Endothelial cell of umbilical vein (primary cell): Measurements from ENCODE around the gene CATSPERD. TPM values are rescaled to one million over a fixed set of nuclear protein-coding genes. Genes with fewer than 3 reads are reported as not detected.

Experiments used
- BruUV-seq: library from RNA; stranded (reverse); fragments of 400-500 nt; replicated peaks from 2 replicates; lab custom pipeline; 2021; lab: Mats Ljungman, UMichigan
- CTCF ChIA-PET: fragments of 300-600, 350-600 bp; sonication (Branson Sonifier 250); formaldehyde crosslinking; loops from one replicate; lab custom pipeline; 2021; ENCODE audit warnings: antibody characterized with exemption, inconsistent platforms; lab: Charles Lee
- POLR2A ChIA-PET: fragments of 300-600, 350-600 bp; sonication (Branson Sonifier 250); formaldehyde crosslinking; loops from one replicate; lab custom pipeline; 2021; ENCODE audit warnings: antibody characterized with exemption, inconsistent platforms; lab: Charles Lee
- DNase-seq: peaks from one replicate; pipeline ENCODE4 v3.0.0-alpha.2; 2011; ENCODE audit warnings: low read depth, low spot score
- FAIRE-seq: peaks from 2 replicates; lab custom pipeline; 2011; peaks lifted over from hg19 to GRCh38; lab: Jason Lieb, UNC
- H2AFZ ChIP-seq: 2 replicates; pipeline ENCODE4 v1.6.0; 2012; ENCODE audit warnings: low read depth, low read length, control low read depth, inconsistent platforms
- H3K27ac ChIP-seq: 2 replicates; pipeline ENCODE4 v1.5.1; 2011; ENCODE audit warnings: low read depth, mild to moderate bottlenecking, control low read depth, low read length, moderate library complexity; ENCODE audit not compliant: insufficient read depth
- H3K27me3 ChIP-seq, 2 experiments: 2 replicates each; pipeline versions ENCODE4 v1.6.0 to v1.6.1; 2011; ENCODE audit warnings: low read length in 2 of 2, mixed read lengths in 1 of 2; ENCODE audit not compliant: control insufficient read depth in 2 of 2, insufficient read depth in 2 of 2
- H3K36me3 ChIP-seq, 2 experiments: 2 replicates in 1 of 2; 3 replicates in 1 of 2; pipeline ENCODE4 v1.5.1; 2011; ENCODE audit warnings: low read length in 2 of 2, mild to moderate bottlenecking in 1 of 2, moderate library complexity in 1 of 2; ENCODE audit not compliant: control insufficient read depth in 2 of 2, insufficient read depth in 2 of 2; ENCODE audit errors: extremely low read depth in 1 of 2
- H3K4me1 ChIP-seq: 3 replicates; pipeline ENCODE4 v1.5.1; 2011; ENCODE audit warnings: mild to moderate bottlenecking, low read length; ENCODE audit not compliant: control insufficient read depth, insufficient read depth; ENCODE audit errors: extremely low read depth
- H3K4me2 ChIP-seq: 2 replicates; pipeline ENCODE4 v1.6.1; 2011; ENCODE audit warnings: low read length, control low read depth, mixed read lengths; ENCODE audit not compliant: insufficient read depth
- H3K4me3 ChIP-seq, 3 experiments: fragments of 200-600 bp in 1 of 3; sonication (generic), shearing (Covaris generic) in 1 of 3; replicated peaks in 1 of 3; 2 replicates each; pipeline ENCODE4 v1.5.1; 2011 to 2016; ENCODE audit warnings: control low read depth in 3 of 3, low read length in 3 of 3, mild to moderate bottlenecking in 2 of 3, inconsistent platforms in 1 of 3, low read depth in 1 of 3, moderate library complexity in 1 of 3; ENCODE audit not compliant: insufficient read depth in 1 of 3
- H3K79me2 ChIP-seq: 2 replicates; pipeline ENCODE4 v1.6.0; 2012; ENCODE audit warnings: low read length, inconsistent platforms; ENCODE audit not compliant: control insufficient read depth, insufficient read depth
- H3K9ac ChIP-seq: replicated peaks from 2 replicates; pipeline ENCODE3; 2011; ENCODE audit warnings: low read length, control low read depth; ENCODE audit not compliant: insufficient read depth; ENCODE audit errors: extremely low read depth
- H3K9me1 ChIP-seq: replicated peaks from 3 replicates; pipeline ENCODE4 v1.6.0; 2011; ENCODE audit warnings: mild to moderate bottlenecking, low read length; ENCODE audit not compliant: control insufficient read depth, insufficient read depth; ENCODE audit errors: extremely low read depth
- H3K9me3 ChIP-seq: replicated peaks from 2 replicates; pipeline ENCODE4 v1.5.1; 2012; ENCODE audit warnings: low read length, inconsistent platforms; ENCODE audit not compliant: control insufficient read depth, insufficient read depth
- H4K20me1 ChIP-seq: replicated peaks from 2 replicates; pipeline ENCODE3; 2011; ENCODE audit warnings: mild to moderate bottlenecking, low read length; ENCODE audit not compliant: control insufficient read depth, insufficient read depth; ENCODE audit errors: extremely low read depth
- CTCF ChIP-seq, 2 donors: IDR thresholded peaks; 1 replicate in 1 of 2; 2 replicates in 1 of 2; pipeline ENCODE4 v1.5.1; 2011; ENCODE audit warnings: low read length in 2 of 2, mild to moderate bottlenecking in 2 of 2, moderate library complexity in 2 of 2, control low read depth in 1 of 2, inconsistent platforms in 1 of 2, low read depth in 1 of 2; ENCODE audit not compliant: insufficient read depth in 1 of 2; ENCODE audit errors: extremely low read depth in 1 of 2
- EZH2 ChIP-seq: IDR thresholded peaks from 2 replicates; pipeline ENCODE4 v1.6.1; 2012; ENCODE audit warnings: borderline replicate concordance, low read depth, mild to moderate bottlenecking, moderate library complexity, low read length, inconsistent platforms; ENCODE audit not compliant: severe bottlenecking
- FOS ChIP-seq: IDR thresholded peaks from 2 replicates; pipeline ENCODE4 v1.6.1; 2011; ENCODE audit warnings: mild to moderate bottlenecking, low read length, moderate library complexity, borderline replicate concordance; ENCODE audit not compliant: insufficient read depth
- GATA2 ChIP-seq: IDR thresholded peaks from 2 replicates; pipeline ENCODE4 v1.7.0; 2011; ENCODE audit warnings: low read depth, mild to moderate bottlenecking, moderate library complexity, mixed read lengths, low read length; ENCODE audit not compliant: insufficient read length, insufficient read depth
- JUN ChIP-seq: IDR thresholded peaks from 2 replicates; pipeline ENCODE4 v1.6.1; 2011; ENCODE audit warnings: borderline replicate concordance, low read depth; ENCODE audit not compliant: insufficient read length, insufficient read depth
- MAX ChIP-seq: IDR thresholded peaks from 2 replicates; pipeline ENCODE4 v1.6.1; 2011; ENCODE audit not compliant: insufficient read depth, insufficient read length
- MYC ChIP-seq: IDR thresholded peaks from one replicate; pipeline ENCODE4 v1.6.1; 2011; ENCODE audit warnings: mild to moderate bottlenecking, low read depth, low read length
- POLR2A ChIP-seq: IDR thresholded peaks from 2 replicates; pipeline ENCODE4 v1.6.1; 2012; ENCODE audit warnings: low read depth, mild to moderate bottlenecking, control low read depth, low read length
- POLR2AphosphoS5 ChIP-seq: IDR thresholded peaks from 2 replicates; pipeline ENCODE4 v1.6.1; 2012; ENCODE audit warnings: low read depth, mild to moderate bottlenecking, control low read depth, low read length, moderate library complexity; ENCODE audit not compliant: insufficient read depth
- dilution Hi-C: fragments of 300-500 bp; cut with MboI; formaldehyde crosslinking; loops from one replicate; pipeline ENCODE4 v1.15.0; 2019; ENCODE audit warnings: low sequenced_read_pairs; ENCODE audit not compliant: extremely low pct_ligation_motif_present
- intact Hi-C: fragments of 100-400 bp; cut with micrococcal nuclease; formaldehyde crosslinking; loops from one replicate; pipeline ENCODE4 v1.10.0; 2022
- polyA plus RNA-seq, 4 experiments: library from polyadenylated mRNA; depleted of rRNA in 3 of 4; stranded (reverse) in 3 of 4; unstranded in 1 of 4; fragments of >200 nt; gene quantifications; 2 replicates each; pipeline versions ENCODE4 v1.2.1 to v1.2.3, GENCODE V29; 2011 to 2012; ENCODE audit warnings: missing spikeins in 1 of 4
- total RNA-seq: library from RNA; stranded (reverse); gene quantifications from 2 replicates; pipeline ENCODE4 v1.2.3, GENCODE V29; 2021

CATSPERD gene
- total and polyA plus RNA-seq, 2 donors (not counting 3 experiments of a cell fraction or from before 2014, with no cell fraction given), result not detected

GRCh38 chr19:5773276-5773675 lies 52.8 kb downstream of the CATSPERD start:
- no TSS peak for BruUV-seq
- no peak overlapping the region for H3K9ac ChIP-seq

More at GRCh38 chr19:5773276-5773675, 52.8 kb downstream of the CATSPERD start:
- no peak for DNase-seq
- dilution Hi-C loops (no loop called here), intact Hi-C loops (loop anchor here (1.0 kb wide), 1 partner anchor 21 kb away; no protein-coding TSS in a partner anchor)
- Histone ChIP-seq H3K36me3 (no peaks in the 10 kb centered on the region), H3K4me1 (no peaks in the 10 kb centered on the region), H3K4me2 (no peak overlapping the region), H3K4me3 (no peak overlapping the region), H4K20me1 (no peaks in the 10 kb centered on the region), H3K27ac (no peak overlapping the region), H3K27me3 (no peaks in the 10 kb centered on the region), H2AFZ (no peak overlapping the region), H3K79me2 (no peaks in the 10 kb centered on the region), H3K9me1 (no peaks in the 10 kb centered on the region), H3K9me3 (no peaks in the 10 kb centered on the region)
- TF ChIP-seq MYC (no peak), POLR2AphosphoS5 (no peak), POLR2A (no peak), GATA2 (no peak), FOS (no peak), CTCF (IDR thresholded peaks at IDR 0.05; ENCODE audit: extremely low read depth in 1 of 2, insufficient read depth in 1 of 2, low read depth in 1 of 2, low read length in 2 of 2) (no peak), EZH2 (no peak), JUN (no peak), MAX (no peak)
- CTCF ChIA-PET, result interaction anchor here (0.5 to 2.2 kb wide), 2 partner anchors 20 to 249 kb away, joined by 3 to 6 read pairs; no protein-coding TSS in a partner anchor
- FAIRE-seq, result no peak
- POLR2A ChIA-PET, result no interaction called here
